NCI-H524 (cell line): ENCODE data around the gene PPP1CA.

Experiments used
- DNase-seq, 2 experiments: peaks; one replicate each; lab custom pipeline; 2025; lab: John Stamatoyannopoulos, UW

PPP1CA gene

GRCh38 chr11:67401495-67402191, at the start of gene PPP1CA:
Gene PPP1CA, minus strand, starts transcription at chr11:67401858. Its CDS starts 76 bp downstream, at chr11:67401782.
- peak; percentile 71 to 78 for DNase-seq

DNA sequence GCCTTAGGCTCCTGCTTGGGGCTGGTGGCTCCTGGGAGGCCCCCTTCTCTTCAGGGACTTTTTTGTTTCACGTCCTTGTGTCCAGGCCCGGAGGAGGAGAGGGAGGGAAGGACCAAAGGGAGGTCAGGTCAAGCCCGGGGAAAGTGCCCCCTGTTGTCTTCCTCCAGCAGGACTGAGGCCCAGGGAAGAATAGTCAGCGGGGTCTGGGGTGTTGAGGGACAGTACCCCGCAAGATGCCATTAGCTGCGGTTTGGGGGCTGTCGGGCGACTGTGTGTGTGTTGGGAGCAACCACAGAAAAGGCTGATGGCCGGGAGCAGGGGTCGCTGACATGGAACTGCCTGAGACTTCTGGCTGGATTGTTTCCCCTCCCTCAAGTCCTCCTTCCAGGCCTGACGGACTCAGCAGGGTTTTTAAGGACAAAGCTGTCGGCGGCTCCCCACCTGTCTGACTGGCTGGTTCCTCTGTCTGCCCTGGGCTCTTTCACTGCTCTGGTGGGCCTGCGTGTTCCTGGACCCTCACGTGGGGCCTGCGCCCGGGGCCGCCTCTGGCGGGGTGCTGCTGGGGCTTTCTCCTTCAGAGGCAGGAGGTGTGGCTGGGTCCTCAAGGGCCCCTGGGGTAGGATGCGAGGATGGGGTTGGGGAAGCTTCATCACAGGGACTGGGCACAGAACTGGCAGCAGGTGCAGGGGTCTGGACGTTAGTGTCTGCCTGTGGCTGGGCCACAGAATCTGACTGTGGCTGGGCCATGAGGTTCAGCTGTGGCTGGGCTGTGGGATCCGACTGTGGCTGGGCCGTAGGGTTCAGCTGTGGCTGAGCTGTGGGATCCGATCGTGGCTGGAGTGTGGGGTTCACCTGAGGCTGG, 49.4 kb upstream of the PPP1CA start:
- no peak for DNase-seq

DNA sequence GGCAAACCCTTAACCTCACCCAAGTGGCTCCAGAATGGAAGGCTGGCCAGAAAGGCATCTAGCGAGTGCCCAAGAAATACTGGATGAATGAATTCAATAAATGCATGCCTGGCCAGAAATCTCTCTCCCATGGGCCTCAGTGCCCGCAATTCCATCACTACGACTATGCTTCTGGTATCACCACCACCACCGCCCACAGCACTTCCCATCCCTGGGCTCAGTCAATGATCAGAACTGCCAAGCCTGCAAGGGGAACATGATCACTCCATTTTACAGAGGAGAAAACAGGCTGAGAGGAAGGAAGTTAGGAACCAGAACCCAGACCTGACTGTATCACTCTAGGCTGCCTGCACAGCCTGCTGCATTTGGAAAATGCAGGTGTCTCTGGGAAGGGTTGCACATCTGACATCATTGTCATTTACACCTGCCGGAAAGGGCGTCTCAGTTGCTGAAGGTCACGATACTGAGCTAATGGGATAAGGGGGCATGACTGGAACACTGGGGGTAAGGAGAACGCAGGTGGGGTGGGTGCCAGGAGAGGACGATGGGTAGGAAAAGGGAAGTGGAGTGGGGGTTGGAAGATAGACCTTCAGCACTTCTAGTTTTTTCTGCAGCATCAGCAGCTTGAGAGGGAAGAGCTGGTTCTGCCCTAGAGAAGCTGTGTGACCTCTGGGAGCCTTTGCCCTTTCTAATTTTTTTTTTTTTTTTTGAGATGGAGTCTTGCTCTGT, 47.6 kb upstream of the PPP1CA start:
- DNase-seq = no peak

DNA sequence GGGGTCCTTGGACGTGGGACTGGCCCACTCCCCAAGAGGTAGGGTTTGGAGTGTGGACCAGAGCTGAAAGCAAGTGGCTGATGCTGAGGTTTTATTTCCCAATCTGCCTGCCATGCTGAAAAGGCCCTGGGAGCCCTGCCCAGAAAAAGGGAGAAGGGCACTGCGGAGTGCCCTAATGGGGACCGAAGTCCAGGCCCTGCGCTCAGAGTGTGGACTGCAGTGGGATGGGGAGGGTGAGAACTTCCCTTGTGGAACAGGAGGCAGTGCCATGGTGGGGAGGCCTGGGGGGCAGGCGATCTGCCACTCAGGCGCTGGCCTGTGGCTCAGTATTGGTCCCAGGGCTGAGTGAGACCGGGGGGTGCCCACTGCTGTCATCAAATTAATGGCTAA, 46.6 kb upstream of the PPP1CA start:
- no peak for DNase-seq

GRCh38 chr11:67445515-67445914, 43.9 kb upstream of the PPP1CA start:
- no peak for DNase-seq

GRCh38 chr11:67442504-67443404, 41.1 kb upstream of the PPP1CA start:
- DNase-seq = no peak

GRCh38 chr11:67441731-67442351, 40.2 kb upstream of the PPP1CA start:
- no peak for DNase-seq

- peak in 1 of 2 experiments; percentile 54 for DNase-seq
Measured at GRCh38 chr11:67441098-67441563, 39.5 kb upstream of the PPP1CA start.

DNA sequence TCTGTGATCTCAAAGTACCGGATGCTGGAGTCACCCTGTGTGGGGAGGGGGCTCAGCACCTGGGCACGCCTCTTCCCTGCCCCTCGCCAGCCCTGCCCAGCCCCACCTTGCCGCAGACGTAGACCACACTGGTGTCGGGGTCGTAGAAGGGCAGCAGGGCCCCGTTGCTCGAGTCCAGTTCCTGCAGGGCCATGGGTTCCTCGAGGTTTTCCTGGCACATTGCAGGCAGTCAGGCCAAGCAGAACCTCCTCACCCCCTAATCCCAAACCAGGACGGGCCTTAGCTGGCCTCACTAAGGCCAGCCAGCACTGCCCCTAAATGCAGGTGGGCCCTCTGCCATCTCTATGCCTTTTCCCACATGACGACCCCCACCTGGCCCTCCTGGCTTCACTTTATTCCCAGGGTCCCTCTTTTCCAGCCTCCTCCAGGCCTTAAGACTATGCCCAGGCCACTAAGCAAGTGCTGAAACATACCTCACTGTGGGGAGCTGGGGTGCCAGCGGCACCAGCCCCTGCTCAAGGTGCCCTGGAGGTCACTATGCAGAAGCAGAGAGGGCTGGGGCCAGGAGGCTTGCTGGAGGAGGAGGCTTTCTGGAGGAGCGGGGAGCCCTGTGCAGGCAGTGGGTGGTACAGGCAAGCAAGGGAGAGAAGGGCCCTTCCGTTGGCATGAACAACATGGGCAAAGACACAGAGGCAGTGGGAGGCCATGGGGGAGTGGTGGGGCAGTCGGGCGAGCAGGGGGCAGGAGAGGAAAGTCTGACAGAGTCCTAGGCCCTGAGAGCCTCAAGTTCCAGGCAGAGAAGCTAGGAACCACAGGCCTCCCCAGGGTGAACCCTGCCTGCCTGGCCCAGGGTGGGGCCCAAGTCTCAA, 38.8 kb upstream of the PPP1CA start:
- DNase-seq = no peak

DNA sequence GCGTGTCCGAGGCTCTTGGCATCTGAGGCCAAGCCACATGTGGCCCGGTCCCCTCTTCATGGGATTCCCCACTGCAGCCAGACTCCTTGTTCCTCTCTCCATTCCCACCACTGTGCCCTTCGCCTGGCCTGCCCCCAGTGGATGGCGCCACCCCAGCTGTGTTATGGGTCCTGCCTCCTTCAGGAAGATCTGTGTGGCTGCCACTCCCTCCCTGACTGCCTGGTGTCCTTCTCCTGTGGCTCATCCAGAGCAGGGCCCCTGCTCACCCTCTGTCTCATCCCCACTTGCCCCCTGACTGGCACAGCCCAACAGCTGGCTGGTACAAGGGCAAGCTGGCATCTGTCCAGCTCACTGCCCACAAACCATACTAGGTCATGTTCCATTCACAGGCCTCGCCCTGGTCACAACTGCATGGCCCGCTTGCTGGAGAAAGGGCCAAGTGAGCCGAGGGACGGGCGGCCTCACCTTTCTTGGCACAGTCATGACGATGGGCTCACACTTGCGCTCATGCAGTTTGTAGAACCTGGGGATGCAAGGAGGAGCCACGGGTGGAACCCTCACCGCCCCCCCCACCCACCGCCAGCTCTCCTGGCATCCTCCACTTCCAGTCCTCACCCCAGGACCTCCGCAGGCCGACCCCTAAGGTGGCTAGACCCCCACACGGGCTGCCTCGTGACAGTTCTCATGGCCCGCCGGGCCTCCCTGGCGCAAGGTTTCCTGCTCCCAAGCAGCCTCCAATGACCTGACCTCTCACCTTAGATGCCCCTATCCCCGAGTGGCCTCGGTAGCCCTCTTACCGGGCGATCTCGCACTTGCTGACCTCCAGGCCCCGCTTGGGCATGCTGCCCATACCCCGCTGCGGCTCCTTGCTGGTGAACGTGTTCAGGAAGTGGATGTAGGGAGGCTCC, 37.9 kb upstream of the PPP1CA start:
- peak in 1 of 2 experiments; percentile 20 for DNase-seq

- no peak for DNase-seq
Measured at GRCh38 chr11:67438158-67438902, 36.7 kb upstream of the PPP1CA start.

GRCh38 chr11:67437809-67438157, 36.1 kb upstream of the PPP1CA start:
- DNase-seq = no peak

DNA sequence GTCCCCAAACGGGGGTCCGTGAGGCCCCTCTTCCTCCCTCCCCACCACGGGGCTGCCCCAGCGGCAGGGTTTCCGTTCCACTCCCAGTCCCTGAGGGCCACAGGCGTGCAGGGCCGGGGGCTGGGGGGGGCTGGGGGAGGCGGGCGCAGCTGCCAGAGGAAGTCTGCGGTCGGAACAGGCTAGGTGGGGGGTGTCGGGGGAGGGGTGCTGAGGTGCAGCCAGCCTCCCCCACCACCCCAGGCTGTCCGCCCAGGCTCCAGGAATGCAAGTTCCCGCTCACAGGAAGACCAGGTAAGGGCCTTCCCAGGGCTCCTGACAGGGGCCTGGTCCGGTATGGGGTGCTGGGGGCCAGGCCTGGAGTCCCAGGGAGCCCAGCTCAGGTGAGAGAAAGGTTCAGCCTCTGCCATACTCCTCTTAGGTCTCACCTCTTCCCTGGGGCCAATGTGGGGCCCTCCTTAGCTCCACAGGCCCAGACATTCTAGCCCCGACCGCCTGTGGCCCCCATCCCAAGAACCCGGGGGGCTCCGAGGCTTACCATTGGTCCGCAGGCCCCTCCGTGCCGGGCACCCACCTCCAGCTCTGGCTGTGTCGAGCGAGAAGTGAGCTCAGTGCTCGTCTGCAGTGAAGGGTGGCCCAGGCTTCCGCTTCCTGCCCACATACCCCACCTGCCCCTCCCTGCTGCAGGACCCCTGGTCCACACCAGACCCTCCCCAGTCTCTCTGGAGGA, 35.6 kb upstream of the PPP1CA start, which contains the start of gene PTPRCAP:
Gene PTPRCAP (minus strand): TSS at position 601 of the 727 bp plus-strand sequence. CDS start 63 bp downstream, at position 538.
- DNase-seq = no peak

GRCh38 chr11:67436459-67437081, 34.9 kb upstream of the PPP1CA start:
- no peak for DNase-seq

- DNase-seq = no peak
Measured at GRCh38 chr11:67435727-67436458, 34.2 kb upstream of the PPP1CA start.

- DNase-seq = no peak
Measured at GRCh38 chr11:67435031-67435726, 33.5 kb upstream of the PPP1CA start.
